Measurements from ENCODE around the gene CCDC188. TPM values are rescaled to one million over a fixed set of nuclear protein-coding genes. Genes with fewer than 3 reads are reported as not detected.

Gene CCDC188
- total and polyA plus RNA-seq, 4 donors: 0.69 to 5.2 (median 2.0) TPM

DNA sequence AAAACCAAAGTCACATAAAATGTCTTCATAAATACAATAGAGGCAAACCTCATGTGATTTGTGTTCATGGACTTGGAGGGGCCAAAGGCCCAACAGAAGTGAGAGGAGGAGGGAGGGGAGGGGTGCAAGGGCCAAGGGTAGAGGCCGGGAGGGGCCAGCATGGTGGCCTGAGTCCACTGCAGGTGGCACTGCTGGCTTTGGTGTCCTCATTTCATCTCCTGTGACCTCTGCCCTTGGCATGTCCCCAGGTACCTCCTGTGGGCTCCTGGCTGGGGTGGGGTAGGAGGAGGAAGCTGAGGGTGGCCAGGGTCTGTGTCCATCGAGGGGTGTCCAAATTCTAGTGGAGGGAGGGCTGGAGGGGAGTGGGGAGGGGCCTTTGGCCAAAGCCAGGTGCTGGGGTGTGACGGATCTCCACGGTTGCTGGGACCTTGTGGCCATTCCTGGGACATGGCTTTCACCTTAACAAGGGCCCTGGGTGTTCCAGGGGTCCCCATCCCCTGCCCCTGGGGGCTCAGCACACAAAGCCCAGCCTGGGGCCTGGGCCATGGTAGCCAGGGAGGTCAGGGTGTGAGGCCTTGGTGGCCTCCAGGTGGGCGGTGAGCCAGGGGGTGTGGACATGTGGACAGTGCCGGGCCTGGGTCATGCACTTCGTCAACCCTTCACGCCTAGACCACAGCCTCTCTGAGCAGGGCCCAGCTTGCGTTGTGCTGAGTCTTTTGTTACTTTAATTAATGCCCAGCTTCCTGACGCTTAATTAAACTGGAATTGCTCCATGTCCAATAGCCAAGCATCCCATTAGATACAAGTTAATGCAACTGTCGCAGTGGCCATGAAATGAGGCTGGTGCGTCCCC, 20.7 kb upstream of the CCDC188 start:
- H3K27ac ChIP-seq (ENCODE audit: low read depth, low read length): no peak overlapping the region
- no peaks in the 10 kb centered on the region for H3K27me3 ChIP-seq (ENCODE audit: control insufficient read depth, insufficient read depth, low read length)
- peak in 2 of 6 donors; percentile 41 to 88 for DNase-seq (ENCODE audit: low read depth in 4 of 6, low spot score in 6 of 6)
- H3K4me3 ChIP-seq (ENCODE audit: low read depth, low read length): no peak overlapping the region
- WGBS (ENCODE audit: insufficient coverage): 67% methylated on average over 10 of the region's 12 CpGs
- H3K9me3 ChIP-seq (ENCODE audit: control insufficient read depth, insufficient read depth, low read length): no peaks in the 10 kb centered on the region
- H3K4me1 ChIP-seq (ENCODE audit: control insufficient read depth, insufficient read depth, low read length): peaks cover 40% of the 10 kb centered on the region
- no peaks in the 10 kb centered on the region for H3K36me3 ChIP-seq (ENCODE audit: control insufficient read depth, insufficient read depth, low read length)

DNA sequence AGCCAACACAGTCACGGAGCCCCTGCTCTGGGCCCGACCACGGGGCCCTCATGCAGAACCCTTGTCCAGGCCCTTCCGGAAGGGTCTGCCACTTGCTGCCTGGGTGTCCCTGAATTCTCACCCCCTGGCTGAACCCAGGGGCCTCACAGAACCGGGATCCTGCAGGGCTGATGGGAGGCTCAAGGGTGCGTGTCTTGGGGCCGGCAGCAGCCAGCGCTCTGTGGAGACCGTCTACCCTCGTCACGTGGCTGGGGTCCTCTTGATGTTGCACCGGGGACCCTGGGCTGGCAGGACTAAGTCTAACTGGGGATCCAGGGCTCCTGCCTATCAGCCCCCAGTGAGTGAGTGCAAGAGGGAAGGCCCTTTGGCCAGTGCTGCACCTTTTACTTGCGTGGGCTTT, 19.3 kb upstream of the CCDC188 start:
- WGBS (ENCODE audit: insufficient coverage): 90% methylated on average over 13 of the region's 13 CpGs
- H3K27ac ChIP-seq (ENCODE audit: low read depth, low read length): no peak overlapping the region

DNA sequence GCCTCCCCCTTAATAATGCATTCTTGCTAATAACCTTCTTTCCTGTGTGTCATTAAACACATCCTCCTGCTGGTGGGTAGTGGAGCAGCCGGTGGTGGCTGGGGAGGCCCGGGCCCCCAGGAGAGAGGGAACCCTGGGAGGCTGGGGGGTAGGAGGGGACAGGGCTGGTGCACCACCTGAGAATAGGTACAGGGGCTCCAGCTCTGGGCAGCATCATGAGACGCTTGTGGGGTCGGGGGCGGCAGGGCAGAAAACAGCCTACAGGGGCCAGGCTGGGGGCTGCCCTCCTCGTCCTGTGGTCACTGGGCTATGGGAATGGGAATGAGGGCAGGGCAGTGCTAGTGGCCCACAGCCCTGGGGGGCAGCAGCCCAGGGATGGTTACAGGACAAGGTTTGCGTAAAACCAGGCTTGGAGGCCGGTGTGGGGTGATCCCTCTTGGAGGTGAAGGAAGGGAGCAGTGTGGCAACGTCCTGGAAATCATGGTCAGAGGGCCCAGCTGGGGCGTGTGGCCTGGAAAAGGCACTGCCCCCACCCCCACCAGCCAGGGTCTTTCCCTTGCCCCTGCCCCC, 18.5 kb upstream of the CCDC188 start:
- Histone ChIP-seq H3K9me3 (ENCODE audit: control insufficient read depth, insufficient read depth, low read length) (no peaks in the 10 kb centered on the region), H3K4me1 (ENCODE audit: control insufficient read depth, insufficient read depth, low read length) (peaks cover 24% of the 10 kb centered on the region), H3K4me3 (ENCODE audit: low read depth, low read length) (no peak overlapping the region), H3K27me3 (ENCODE audit: control insufficient read depth, insufficient read depth, low read length) (no peaks in the 10 kb centered on the region), H3K27ac (ENCODE audit: low read depth, low read length) (no peak overlapping the region), H3K36me3 (ENCODE audit: control insufficient read depth, insufficient read depth, low read length) (peaks cover 3% of the 10 kb centered on the region)
- 80% methylated on average over 7 of the region's 10 CpGs for WGBS (ENCODE audit: insufficient coverage)
- DNase-seq (ENCODE audit: low read depth in 4 of 6, low spot score in 6 of 6): no peak

More for the DNA sequence above, 19.3 kb upstream of the CCDC188 start:
- Histone ChIP-seq H3K4me3 (ENCODE audit: low read depth, low read length) (no peak overlapping the region), H3K36me3 (ENCODE audit: control insufficient read depth, insufficient read depth, low read length) (peaks cover 3% of the 10 kb centered on the region), H3K27me3 (ENCODE audit: control insufficient read depth, insufficient read depth, low read length) (no peaks in the 10 kb centered on the region), H3K9me3 (ENCODE audit: control insufficient read depth, insufficient read depth, low read length) (no peaks in the 10 kb centered on the region), H3K4me1 (ENCODE audit: control insufficient read depth, insufficient read depth, low read length) (peaks cover 32% of the 10 kb centered on the region)
- no peak for DNase-seq (ENCODE audit: low read depth in 4 of 6, low spot score in 6 of 6)

DNA sequence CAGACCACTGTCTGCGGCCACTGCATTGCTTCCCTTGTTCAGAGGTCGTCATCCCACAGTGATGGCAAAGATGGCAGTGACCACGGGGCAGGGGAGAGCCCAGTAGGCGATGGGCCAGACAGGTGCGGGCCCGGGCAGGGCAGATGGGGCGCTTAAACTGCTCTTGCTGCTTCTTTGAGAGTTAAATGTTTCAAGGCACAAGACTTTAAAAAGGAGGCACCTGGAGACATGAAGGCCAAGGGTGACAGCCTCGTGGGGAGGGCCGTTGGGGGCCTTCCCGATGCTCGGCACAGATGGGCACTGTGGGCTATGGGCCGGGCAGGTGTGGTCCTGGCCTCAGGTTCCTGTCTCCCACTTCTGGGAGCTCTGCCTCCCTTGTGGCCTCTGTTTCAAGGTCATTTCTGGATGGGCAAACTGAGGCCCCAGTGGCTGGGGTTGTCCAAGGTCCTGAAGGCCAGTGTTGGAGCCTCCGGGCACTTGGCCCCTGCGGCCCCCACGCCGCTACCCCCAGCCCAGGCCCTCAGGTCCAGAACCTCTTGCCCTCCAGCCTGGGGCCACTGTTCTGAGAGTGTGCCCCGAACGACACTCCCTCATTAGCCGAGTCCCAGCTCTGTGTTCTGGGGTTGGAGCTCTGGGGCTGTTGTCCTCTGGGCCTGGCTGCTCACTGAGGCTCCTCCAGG, 16.9 kb upstream of the CCDC188 start:
- Histone ChIP-seq H3K36me3 (ENCODE audit: control insufficient read depth, insufficient read depth, low read length) (peaks cover 3% of the 10 kb centered on the region), H3K4me3 (ENCODE audit: low read depth, low read length) (no peak overlapping the region), H3K9me3 (ENCODE audit: control insufficient read depth, insufficient read depth, low read length) (no peaks in the 10 kb centered on the region), H3K27ac (ENCODE audit: low read depth, low read length) (no peak overlapping the region), H3K27me3 (ENCODE audit: control insufficient read depth, insufficient read depth, low read length) (no peaks in the 10 kb centered on the region), H3K4me1 (ENCODE audit: control insufficient read depth, insufficient read depth, low read length) (peaks cover 12% of the 10 kb centered on the region)
- 77% methylated on average over 19 of the region's 19 CpGs for WGBS (ENCODE audit: insufficient coverage)
- DNase-seq (ENCODE audit: low read depth in 4 of 6, low spot score in 6 of 6): no peak

DNA sequence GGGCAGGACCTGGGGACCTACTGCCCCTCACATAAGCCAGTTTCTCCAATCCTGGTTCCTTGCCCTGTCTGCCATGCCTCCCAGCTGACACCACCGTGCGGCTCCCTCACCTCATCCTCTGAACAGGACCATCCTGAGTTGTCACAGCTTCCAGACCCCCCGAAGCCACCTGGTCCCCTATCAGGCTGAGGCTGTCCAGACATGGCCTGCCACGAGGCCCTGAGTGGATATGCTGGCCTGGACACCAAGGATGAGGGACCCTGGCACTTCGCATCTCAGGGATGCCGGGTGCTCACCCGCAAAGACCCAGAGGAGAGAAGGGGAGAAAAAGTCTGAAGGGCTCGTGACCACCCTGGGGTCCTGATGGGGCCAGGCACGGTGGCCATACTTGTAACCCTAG, 15.8 kb upstream of the CCDC188 start:
- 91% methylated on average over 9 of the region's 9 CpGs for WGBS (ENCODE audit: insufficient coverage)
- no peaks in the 10 kb centered on the region for H3K27me3 ChIP-seq (ENCODE audit: control insufficient read depth, insufficient read depth, low read length)
- no peak overlapping the region for H3K27ac ChIP-seq (ENCODE audit: low read depth, low read length)
- peaks cover 3% of the 10 kb centered on the region for H3K36me3 ChIP-seq (ENCODE audit: control insufficient read depth, insufficient read depth, low read length)
- peaks cover 5% of the 10 kb centered on the region for H3K4me1 ChIP-seq (ENCODE audit: control insufficient read depth, insufficient read depth, low read length)
- DNase-seq (ENCODE audit: low read depth in 4 of 6, low spot score in 6 of 6): no peak
- H3K4me3 ChIP-seq (ENCODE audit: low read depth, low read length): no peak overlapping the region
- no peaks in the 10 kb centered on the region for H3K9me3 ChIP-seq (ENCODE audit: control insufficient read depth, insufficient read depth, low read length)

DNA sequence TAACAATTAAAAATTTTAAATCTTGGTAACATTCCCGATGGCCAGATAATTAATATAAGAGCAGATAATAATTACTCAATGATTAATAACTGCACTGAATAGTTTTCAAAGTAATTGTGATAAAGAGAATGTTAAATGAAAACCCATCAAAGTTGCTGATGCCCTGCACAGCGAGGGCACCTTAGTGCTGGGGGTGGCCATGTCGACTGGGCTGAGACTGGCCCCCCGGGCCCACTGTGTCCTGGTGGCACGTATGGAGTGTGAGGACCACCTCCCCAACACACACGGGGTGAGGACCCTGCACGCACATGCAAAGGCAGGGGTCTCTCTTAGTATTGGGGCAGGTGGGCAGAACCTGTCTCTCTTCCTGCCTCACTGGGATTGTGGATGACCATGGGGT, 15.1 kb upstream of the CCDC188 start:
- WGBS (ENCODE audit: insufficient coverage): no CpG with 5 or more reads among the region's 7 CpGs

DNA sequence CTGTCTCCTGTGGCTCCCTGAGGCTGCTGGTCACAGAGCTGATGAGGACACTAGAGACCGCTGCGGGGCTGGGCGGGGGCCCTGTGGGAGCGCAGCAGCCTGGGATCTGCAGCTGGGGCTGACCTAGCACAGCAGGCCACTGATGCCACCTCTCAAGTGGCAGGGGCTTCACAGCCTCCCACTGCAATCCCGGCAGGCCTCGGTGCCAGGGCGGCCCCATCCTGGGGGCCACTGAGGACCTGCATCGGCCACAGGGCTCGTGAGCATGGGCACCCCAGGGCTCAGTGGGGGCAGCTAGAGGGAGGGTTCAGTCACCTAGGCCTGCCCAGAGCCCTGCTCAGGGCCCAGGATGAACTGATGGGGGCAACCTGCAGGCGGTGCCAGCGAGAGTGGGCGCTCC, 14.6 kb upstream of the CCDC188 start:
- H3K4me3 ChIP-seq (ENCODE audit: low read depth, low read length): no peak overlapping the region
- H3K27me3 ChIP-seq (ENCODE audit: control insufficient read depth, insufficient read depth, low read length): no peaks in the 10 kb centered on the region
- H3K27ac ChIP-seq (ENCODE audit: low read depth, low read length): no peak overlapping the region
- 92% methylated on average over 10 of the region's 12 CpGs for WGBS (ENCODE audit: insufficient coverage)
- H3K9me3 ChIP-seq (ENCODE audit: control insufficient read depth, insufficient read depth, low read length): no peaks in the 10 kb centered on the region
- no peak for DNase-seq (ENCODE audit: low read depth in 4 of 6, low spot score in 6 of 6)
- H3K36me3 ChIP-seq (ENCODE audit: control insufficient read depth, insufficient read depth, low read length): peaks cover 3% of the 10 kb centered on the region
- H3K4me1 ChIP-seq (ENCODE audit: control insufficient read depth, insufficient read depth, low read length): no peaks in the 10 kb centered on the region

More for the DNA sequence above, 15.1 kb upstream of the CCDC188 start:
- H3K27ac ChIP-seq (ENCODE audit: low read depth, low read length): no peak overlapping the region
- no peaks in the 10 kb centered on the region for H3K9me3 ChIP-seq (ENCODE audit: control insufficient read depth, insufficient read depth, low read length)
- H3K4me3 ChIP-seq (ENCODE audit: low read depth, low read length): no peak overlapping the region
- no peaks in the 10 kb centered on the region for H3K4me1 ChIP-seq (ENCODE audit: control insufficient read depth, insufficient read depth, low read length)
- H3K27me3 ChIP-seq (ENCODE audit: control insufficient read depth, insufficient read depth, low read length): no peaks in the 10 kb centered on the region
- no peak for DNase-seq (ENCODE audit: low read depth in 4 of 6, low spot score in 6 of 6)
- H3K36me3 ChIP-seq (ENCODE audit: control insufficient read depth, insufficient read depth, low read length): peaks cover 3% of the 10 kb centered on the region

DNA sequence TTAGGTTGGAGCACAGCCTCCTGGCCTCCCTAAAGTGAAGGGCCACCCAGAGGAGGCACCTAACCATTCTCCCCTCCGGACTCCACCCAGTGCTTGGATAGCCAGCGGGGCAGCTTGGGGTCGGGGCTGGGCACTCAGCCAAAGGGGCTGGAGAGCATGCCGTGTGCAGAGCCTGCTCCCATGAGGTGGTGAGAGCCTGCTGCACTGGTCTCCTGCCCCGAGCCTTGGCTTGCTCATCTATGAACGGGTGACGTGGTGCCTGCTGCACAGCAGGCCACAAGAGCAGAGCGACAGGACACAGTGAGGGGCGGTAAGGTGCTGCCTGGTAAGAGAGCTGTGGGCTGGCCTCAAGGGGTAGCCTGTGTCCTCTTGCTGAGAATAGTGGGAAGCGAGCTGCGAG, 14.0 kb upstream of the CCDC188 start:
- no peak overlapping the region for H3K27ac ChIP-seq (ENCODE audit: low read depth, low read length)
- peaks cover 3% of the 10 kb centered on the region for H3K36me3 ChIP-seq (ENCODE audit: control insufficient read depth, insufficient read depth, low read length)
- no peaks in the 10 kb centered on the region for H3K4me1 ChIP-seq (ENCODE audit: control insufficient read depth, insufficient read depth, low read length)
- no peak for DNase-seq (ENCODE audit: low read depth in 4 of 6, low spot score in 6 of 6)
- H3K9me3 ChIP-seq (ENCODE audit: control insufficient read depth, insufficient read depth, low read length): no peaks in the 10 kb centered on the region
- H3K27me3 ChIP-seq (ENCODE audit: control insufficient read depth, insufficient read depth, low read length): no peaks in the 10 kb centered on the region
- 83% methylated on average over 11 of the region's 11 CpGs for WGBS (ENCODE audit: insufficient coverage)
- no peak overlapping the region for H3K4me3 ChIP-seq (ENCODE audit: low read depth, low read length)

DNA sequence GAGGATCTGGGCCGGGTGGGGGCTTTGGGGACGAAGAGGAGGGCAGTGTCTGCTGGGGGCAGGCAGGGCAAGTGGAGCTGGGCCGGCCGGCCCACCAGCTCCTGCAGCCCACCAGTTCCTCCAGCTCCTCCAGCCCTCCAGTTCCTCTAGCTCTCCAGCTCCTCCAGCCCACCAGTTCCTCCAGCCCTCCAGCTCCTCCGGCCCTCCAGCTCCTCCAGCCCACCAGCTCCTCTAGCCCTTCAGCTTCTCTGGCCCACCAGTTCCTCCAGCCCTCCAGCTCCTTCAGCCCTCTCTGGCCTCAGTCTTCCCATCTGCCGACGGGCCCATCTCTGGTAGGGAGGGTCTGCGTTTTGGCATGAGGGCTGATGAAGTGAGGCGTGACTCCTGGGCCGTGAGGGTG, 9.2 kb upstream of the CCDC188 start:
- no peak overlapping the region for H3K4me3 ChIP-seq (ENCODE audit: low read depth, low read length)
- DNase-seq (ENCODE audit: low read depth in 4 of 6, low spot score in 6 of 6): no peak
- WGBS (ENCODE audit: insufficient coverage): 91% methylated on average over 5 of the region's 10 CpGs
- H3K27ac ChIP-seq (ENCODE audit: low read depth, low read length): no peak overlapping the region
- H3K27me3 ChIP-seq (ENCODE audit: control insufficient read depth, insufficient read depth, low read length): no peaks in the 10 kb centered on the region
- H3K9me3 ChIP-seq (ENCODE audit: control insufficient read depth, insufficient read depth, low read length): no peaks in the 10 kb centered on the region
- H3K36me3 ChIP-seq (ENCODE audit: control insufficient read depth, insufficient read depth, low read length): no peaks in the 10 kb centered on the region
- H3K4me1 ChIP-seq (ENCODE audit: control insufficient read depth, insufficient read depth, low read length): peaks cover 40% of the 10 kb centered on the region

Data from spinal cord (tissue), 10 donors.